Measurements from ENCODE around the gene TEX11.
"Not testable (repeated sequence)": the region's sequence is repeated elsewhere in the genome, so short reads cannot be mapped to it uniquely, and the experiment has no call there.

TEX11 gene

DNA sequence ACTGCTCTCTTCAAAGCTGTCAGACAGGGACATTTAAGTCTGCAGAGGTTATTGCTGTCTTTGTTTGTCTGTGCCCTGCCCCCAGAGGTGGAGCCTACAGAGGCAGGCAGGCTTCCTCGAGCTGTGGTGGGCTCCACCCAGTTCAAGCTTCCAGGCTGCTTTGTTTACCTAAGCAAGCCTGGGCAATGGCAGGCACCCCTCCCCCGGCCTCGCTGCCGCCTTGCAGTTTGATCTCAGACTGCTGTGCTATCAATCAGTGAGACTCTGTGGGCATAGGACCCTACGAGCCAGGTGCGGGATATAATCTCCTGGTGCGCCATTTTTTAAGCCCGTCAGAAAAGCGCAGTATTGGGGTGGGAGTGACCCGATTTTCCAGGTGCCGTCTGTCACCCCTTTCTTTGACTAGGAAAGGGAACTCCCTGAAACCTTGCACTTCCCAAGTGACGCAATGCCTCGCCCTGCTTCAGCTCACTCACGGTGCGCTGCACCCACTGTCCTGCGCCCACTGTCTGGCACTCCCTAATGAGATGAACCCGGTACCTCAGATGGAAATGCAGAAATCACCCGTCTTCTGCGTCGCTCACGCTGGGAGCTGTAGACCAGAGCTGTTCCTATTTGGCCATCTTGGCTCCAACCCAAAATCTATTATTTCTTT is 338.5 kb downstream of the TEX11 start:
- DNase-seq = not testable (repeated sequence)

GRCh38 chrX:70554948-70555347 is 353.6 kb downstream of the TEX11 start:
- no peak for DNase-seq

DNA sequence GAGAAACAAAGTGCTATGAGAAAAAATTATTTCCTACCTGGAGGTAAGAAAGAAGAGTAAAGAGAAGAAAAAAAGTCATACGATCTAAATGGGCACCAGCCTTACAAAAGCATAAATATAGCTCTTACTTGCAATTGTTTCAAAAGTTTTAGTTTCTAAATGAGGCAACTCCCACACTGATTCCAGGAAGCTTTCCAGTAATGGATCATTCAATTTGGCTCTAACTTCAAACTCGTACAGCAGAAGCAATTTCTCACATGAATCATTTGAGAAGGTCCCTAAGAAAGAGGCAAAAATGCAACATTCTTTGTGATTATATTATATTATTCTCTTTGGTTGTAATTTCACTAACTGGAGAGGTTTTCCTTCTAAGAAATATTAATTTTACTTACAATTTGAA is 354.0 kb downstream of the TEX11 start:
- no peak for DNase-seq

DNA sequence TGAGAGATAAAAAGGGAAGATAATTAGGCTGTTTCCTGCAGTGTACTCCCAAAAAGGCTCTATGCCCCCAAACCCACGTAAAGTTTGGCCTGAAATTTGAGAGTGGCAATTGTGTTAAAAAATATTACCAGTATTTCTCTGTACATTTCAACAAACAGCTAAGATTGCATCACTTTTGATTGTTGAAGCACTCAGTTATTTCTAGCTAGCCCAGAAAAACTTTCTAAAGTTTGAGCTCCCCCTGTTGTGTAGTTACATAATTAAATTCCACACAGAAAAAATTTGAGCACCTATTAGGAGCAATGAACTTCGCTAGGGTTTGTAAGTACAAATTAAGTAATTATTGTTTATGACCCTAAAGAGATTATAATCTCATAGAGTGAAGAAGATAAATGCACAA is 354.4 kb downstream of the TEX11 start:
- no peak for DNase-seq

DNA sequence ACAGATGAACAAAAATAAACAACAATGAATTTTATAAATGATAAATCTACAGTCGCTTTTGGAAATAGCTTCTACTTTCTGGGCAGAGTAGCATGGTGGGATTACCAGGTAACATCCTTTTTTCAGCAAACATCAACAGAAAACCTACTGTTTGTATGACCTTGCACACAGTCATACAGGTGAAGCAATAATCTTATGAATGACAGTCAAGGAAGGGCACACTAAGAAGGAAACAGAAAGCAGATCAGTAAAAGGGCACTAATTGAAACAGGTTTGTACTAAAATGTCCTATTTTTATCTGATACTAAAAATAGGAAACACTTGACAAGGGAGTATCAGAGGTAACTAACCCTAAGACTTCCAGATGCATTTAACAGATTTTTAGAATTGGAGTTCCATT is 355.0 kb downstream of the TEX11 start:
- DNase-seq = no peak

DNA sequence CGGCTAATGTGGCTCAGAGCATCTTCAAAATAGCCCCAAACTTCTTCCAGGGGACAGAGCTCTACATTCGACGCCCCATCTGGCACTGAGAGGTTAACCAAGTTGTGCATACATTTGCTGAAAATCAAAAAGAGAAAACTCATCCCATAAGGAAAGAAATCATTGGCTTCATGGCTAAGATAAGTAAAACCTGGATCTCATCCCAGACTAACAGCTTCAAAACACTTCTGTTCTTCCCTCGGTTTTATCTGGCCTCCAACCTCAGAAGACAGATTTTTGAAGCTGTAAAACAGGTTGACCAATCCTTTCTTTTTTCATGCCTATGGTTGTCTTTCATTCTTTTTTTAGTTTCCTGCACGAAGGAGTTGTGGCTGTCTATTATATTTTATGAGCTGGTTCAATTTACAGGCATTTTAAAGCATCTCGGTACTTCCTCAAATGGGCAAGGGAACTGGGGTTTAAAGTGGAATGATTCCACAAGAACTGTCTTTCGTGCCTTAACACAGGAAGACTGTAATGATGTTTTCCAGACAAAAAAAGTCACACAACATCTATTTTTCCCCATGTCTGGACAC is 356.3 kb downstream of the TEX11 start:
- no peak for DNase-seq

DNA sequence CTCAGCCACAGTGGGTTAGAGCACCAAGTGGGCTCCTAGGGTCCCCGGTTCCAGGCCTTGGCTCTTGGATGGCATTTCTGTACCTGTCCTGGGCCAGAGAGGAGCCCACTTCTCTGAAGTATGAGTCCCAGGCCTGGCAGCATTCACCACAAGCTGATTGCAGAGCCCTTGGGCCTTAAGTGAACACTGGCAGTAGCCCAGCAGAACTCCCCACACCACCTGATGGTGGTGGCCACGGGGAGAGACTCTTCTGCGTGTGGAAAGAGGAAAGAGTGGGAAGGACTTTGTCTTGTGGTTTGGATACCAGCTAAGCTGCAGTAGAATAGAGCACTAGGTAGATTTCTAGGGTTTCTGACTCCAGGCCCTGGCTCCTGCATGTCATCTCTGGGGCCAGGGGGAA is 359.1 kb downstream of the TEX11 start:
- no peak for DNase-seq

DNA sequence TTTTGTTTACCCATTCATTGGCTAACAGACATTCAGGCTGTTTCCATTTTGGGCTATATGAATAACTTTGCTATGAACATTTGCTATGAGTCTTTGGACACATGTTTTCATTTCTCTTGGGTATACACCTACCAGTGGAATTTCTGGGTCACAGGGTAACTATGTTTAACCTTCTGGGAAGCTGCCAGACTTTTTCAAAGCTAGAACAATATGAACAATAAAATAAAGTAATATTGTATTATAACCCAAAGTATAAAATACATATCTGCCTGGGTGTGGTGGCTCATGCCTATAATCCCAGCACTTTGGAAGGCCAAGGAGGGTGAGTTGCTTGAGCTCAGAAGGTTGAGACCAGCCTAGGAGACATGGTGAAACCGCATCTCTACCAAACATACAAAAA is 373.3 kb downstream of the TEX11 start:
- DNase-seq = no peak

- no peak for DNase-seq
Measured at GRCh38 chrX:70527610-70528345, 380.7 kb downstream of the TEX11 start.

DNA sequence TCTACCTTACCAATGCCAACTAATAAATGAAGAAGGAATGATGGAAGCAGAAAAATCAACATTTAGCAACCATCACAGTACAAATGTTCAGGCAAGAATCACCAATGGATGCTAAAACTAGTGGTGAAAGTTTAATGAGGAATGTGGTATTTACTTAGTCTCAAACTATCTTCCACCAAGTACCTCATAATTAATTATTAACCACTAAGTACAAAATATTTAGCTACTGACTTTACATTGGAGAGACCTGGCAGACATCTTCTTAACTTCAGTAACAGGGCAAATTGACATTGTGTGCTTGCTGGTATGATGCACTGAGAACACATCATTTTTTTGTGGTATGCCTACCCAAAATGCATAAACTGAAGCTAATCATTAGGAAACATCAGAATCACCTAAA is 381.5 kb downstream of the TEX11 start:
- no peak for DNase-seq

DNA sequence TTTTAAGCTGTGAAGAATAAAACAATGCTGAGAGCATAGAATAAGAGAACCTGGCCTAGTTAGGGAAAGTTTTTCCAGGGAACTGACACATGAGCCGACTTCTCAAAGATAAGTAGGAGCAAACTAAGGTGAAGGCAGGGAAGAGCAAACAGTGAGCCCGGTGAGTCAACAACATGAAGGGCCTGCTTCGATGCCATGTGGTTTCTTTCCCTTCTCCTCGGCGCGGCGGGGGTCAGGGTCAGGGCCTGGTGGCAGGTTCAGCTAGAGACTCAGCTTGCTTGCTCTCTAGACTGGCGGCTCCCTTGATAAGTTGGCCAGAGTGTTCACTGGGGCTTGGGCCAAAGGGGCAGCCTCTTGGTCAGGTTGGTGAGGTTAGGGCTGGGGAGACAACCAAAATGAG is 382.8 kb downstream of the TEX11 start:
- DNase-seq = no peak

DNA sequence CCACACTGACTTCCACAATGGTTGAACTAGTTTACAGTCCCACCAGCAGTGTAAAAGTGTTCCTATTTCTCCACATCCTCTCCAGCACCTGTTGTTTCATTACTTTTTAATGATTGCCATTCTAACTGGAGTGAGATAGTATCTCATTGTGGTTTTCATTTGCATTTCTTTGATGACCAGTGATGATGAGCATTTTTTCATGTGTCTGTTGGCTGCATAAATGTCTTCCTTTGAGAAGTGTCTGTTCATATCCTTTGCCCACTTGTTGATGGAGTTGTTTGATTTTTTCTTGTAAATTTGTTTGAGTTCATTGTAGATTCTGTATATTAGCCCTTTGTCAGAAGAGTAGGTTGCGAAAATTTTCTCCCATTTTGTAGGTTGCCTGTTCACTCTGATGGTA is 392.8 kb downstream of the TEX11 start:
- not testable (repeated sequence) for DNase-seq

DNA sequence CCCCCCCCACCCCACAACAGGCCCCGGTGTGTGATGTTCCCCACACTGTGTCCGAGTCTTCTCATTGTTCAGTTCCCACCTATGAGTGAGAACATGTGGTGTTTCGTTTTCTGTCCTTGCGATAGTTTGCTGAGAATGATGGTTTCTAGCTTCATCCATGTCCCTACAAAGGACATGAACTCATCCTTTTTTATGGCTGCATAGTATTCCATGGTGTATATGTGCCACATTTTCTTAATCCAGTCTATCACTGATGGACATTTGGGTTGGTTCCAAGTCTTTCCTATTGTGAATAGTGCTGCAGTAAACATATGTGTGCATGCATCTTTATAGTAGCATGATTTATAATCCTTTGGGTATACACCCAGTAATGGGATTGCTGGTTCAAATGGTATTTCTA is 393.2 kb downstream of the TEX11 start:
- not testable (repeated sequence) for DNase-seq

DNA sequence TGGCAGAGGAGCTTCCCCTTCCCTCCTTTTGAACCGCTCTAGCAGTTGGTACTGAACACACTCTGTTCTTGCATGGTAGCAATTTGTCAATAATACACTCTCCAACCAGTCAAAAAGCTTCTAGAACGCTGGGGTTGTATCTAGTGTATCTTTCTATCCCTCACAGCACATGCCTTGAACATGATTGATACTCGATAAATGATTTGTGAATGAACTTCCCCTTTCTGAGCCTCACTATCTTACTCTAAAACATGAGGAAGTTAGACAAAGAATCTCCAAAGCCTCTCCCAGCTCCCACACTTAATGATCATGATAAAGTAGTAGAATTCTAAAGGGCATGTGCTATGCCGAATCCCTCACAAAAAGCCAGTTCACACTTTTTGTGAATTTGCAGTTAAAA is 399.4 kb downstream of the TEX11 start:
- DNase-seq = no peak

GRCh38 chrX:70508296-70508911 is 400.1 kb downstream of the TEX11 start:
- DNase-seq = no peak

- DNase-seq = no peak
Measured at GRCh38 chrX:70505451-70505841, 403.1 kb downstream of the TEX11 start.

- DNase-seq = no peak
Measured at GRCh38 chrX:70504772-70505450, 403.6 kb downstream of the TEX11 start.

GRCh38 chrX:70500826-70501225 is 407.7 kb downstream of the TEX11 start:
- DNase-seq = no peak

- no peak for DNase-seq
Measured at GRCh38 chrX:70498129-70498528, 410.4 kb downstream of the TEX11 start.

GRCh38 chrX:70497026-70497425 is 411.5 kb downstream of the TEX11 start:
- no peak for DNase-seq

- DNase-seq = no peak
Measured at GRCh38 chrX:70496491-70496890, 412.0 kb downstream of the TEX11 start.

- DNase-seq = no peak
Measured at GRCh38 chrX:70494441-70494840, 414.1 kb downstream of the TEX11 start.

- DNase-seq = no peak
Measured at GRCh38 chrX:70488856-70489255, 419.7 kb downstream of the TEX11 start.

All from activated CD8-positive, alpha-beta memory T cell treated with anti-CD3 and anti-CD28 coated beads, Interleukin-2, amount 50 U/mL, for 4 hours (primary cell).